Activated T-cell treated with anti-CD3 and anti-CD28 coated beads for 48 hours (primary cell): ENCODE data around the gene MYCN.
"Not testable (repeated sequence)": the region's sequence is repeated elsewhere in the genome, so short reads cannot be mapped to it uniquely, and the experiment has no call there.

Source experiments
- DNase-seq: peaks from one replicate; pipeline ENCODE4 v3.0.0-alpha.2; 2020; ENCODE audit warnings: low read depth

MYCN gene

DNA sequence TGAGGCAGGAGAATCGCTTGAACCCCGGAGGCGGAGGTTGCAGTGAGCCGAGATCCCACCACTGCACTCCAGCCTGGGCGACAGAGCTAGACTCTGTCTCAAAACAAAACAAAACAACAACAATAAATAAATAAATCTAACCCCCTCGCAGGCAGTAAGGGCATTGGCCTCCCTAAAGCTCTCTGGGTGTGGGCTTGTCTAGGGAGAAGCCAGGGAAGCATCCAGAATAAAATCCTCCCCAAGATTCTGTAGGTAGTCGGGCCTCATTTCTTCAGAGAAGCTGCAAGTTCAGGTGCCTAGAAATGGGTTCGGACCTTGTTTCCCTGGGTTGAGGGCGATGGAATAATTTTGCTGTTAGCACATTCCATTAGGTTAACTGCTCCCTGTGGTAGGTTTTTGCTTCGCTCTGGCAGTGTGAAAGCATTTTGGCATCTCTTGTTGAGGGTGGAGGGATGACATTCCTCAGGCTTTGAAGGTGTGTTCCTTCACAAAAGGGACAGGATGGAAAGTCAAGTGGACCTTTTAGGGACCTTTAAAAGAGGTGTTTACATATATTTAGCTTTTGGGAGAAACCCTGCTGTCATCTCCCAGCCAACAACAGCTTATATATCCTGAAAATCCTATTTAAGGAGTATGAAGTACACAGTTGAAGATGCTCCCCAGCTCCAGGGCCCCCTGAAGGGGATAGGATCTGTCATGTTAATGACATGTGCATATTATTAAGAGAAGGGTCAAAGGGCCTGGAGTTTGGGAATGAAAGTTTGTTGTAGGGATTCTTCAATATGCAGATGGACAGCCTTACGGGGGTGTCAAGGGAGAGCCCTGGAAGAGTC lies 17.7 kb downstream of the MYCN start:
- no peak for DNase-seq

DNA sequence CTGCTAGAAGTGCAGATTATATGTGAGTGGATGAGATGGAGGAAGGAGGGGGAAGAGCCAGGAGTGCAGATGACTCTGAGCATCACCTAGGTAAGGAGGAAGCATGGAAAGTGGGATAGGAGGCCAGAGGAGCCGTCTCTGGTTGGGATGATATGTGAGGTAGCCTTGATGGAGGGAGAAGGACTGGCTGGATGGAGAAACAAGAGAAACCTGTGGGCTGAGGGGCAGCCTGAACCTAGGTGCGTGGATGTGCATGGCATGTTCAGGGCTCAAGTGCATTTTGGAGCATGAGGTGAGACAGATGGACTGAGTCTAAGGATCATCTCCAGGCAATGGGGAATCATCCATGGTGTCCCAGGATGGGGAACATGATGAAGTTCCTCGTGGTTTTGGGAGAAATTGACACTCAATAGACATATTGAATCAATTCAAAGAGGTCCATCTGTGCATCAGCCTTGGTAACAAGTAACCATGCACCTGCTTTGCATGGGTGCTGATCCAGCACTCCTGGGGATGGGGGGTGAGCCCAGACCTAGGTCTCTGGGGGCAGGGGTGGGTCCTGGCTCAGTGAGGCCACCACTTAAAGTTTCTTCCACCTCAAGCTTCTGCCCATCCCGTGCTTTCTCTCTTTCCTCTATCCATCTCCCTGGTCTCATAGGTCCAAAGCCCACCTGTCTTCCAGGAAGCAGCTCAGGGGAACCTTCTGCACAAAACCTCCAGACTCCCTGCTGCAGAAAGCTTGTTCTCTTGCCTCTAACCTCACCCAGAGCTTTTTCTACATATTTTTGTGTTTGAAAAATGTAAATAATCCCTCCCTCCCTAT lies 19.2 kb downstream of the MYCN start:
- DNase-seq, result no peak

DNA sequence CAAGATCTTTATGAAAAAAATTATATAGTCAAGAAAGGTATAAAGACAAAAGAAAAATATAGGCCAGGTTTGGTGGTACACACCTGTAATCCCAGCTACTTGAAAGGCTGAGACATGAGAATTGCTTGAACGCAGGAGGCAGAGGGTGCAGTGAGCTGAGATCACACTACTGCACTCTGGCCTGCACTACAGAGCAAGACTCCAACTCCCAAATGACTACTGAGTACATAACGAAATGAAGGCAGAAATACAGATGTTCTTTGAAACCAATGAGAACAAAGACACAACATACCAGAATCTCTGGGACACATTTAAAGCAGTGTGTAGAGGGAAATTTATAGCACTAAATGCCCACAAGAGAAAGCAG lies 19.8 kb downstream of the MYCN start:
- DNase-seq, result not testable (repeated sequence)

DNA sequence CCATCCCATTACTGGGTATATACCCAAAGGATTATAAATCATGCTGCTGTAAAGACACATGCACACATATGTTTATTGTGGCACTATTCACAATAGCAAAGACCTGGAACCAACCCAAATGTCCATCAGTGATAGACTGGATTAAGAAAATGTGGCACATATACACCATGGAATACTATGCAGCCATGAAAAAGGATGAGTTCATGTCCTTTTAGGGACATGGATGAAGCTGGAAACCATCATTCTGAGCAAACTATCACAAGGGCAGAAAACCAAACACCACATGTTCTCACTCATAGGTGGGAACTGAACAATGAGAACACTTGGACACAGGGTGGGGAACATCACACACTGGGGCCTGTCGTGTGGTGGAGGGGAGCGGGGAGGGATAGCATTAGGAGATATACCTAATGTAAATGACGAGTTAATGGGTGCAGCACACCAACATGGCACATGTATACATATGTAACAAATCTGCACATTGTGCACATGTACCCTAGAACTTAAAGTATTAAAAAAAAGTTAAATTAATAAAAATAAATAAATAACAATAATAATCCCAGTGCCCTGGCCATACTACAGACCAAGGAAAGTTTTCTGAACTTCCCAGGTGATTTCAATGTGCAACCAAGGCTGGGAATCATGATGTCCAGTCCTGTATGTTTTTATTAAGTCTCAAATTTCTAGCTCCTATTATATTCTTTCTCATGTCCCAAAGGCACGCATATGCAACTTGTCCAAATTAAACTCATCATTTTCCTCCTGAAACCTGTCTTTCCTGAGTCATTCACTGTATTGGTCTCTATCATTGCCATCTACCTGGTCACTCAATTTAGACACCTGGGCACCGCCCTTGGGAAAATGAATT lies 23.0 kb downstream of the MYCN start:
- not testable (repeated sequence) for DNase-seq

DNA sequence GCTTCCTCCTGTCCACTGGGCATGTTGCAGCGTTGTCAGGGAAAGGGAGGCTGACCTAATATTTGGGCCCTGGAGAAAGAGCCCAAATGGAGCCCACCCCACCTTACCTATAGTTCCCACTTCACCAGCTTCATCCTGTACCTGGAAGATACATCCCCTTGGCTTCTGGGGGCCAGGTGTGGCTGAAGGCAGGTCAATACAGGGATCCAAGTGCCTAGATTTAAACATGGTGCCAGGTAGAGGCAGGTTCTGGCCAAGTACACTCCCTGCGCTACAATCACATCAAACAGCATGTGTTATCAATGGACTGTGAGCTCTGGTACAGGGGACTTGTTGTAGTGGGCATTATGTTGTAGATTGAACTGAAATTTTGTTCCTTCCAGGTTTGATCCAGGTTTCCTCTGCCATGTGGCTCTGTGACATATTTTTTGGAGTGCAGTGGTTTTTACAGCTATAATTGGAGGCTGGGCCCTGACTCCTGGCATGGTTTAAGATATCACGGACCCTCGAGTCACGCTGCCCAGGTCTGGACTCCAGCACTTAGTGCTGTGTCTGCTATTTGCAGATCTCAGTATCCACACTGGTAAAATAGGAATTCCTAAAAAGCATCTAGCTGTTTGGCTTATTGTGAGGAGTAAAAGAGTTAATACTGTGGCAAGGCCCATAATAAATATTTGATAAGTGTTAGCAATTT lies 23.8 kb downstream of the MYCN start:
- DNase-seq, result no peak

DNA sequence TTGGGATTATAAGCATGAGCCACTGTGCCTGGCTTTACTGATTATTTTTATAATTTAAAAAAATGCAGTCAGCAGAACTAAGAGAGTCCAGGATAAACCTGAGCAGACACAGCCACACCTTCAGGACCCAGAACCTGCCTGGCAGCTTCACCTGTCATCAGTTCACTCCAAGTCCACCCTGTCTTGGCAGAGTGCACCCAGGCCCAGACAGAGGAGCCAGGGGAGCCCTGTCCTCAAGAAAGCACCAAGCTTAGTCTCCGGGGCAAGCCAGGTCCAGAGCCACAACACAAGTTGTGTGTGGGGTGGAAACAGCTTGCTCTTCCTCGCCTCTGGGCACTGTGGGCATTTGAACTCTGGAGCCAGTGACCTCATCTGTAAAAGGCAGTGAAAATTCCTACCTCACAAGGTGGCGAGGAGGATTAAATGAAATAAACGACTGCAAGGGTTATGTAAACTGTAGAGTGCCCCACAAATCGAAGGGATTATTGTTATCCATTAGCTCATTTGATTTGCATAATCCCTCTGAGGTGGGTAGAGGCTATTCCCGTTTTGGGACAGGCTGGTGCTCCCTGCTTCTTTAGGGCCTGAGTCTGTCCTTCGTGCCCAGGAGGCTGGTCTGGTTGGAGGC lies 24.7 kb downstream of the MYCN start:
- DNase-seq, result no peak

DNA sequence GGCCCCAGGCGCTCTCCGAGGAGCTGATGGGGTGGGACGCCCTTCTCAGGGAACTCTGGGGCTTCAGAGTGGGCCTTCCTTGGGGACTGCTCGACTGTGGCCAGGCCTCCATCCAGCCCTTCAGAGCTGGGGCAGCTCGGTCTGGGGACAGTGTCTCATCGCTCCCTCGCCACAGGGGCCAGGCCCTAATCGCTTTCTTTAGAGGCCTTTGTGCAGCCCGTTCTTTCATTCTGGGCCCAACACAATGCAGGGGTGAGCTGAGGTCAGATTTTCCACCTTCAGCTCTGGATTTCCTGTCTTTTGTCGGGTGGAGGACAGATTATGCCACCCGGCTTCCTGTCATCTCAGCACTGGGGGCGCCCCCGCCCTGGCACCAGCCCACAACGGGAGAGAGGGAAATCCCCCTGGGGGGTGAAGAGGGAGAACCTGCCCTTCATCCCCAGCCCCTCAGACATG lies 25.2 kb downstream of the MYCN start:
- peak; percentile 48 for DNase-seq

DNA sequence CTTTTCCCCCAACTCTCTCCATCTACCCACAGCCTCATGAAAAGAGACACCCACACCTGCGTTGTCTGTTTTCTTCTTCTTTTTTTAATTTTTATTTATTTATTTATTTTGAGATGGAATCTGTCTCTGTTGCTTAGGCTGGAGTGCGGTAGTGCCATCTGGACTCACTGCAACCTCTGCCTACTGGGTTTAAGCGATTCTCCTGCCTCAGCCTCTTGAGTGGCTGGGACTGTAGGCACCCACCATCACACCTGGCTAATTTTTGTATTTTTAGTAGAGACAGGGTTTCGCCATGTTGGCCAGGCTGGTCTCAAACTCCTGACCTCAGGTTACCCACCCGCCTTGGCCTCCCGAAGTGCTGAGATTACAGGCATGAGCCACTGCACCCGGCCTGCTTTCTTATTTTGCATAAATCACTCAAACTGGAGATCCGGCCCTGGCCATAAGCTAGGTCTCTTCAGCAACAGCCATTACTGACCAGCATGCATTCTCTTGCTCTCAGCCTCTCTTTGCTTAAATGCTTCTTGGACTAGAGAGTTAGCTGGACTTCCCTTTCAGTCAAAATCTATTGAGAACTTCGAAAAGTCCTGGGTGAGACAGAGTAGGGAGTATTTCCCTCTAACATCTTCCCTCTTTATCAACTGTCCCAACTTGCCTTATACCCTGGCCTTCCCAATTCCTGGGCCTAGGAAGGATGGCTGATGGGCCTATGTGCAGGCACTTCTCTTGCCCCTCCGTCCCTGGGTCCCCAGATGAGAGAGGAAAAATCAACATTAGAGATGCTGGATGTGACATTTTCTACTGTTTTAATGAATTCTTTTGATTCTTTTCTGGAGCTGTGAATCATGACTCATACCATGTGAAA lies 27.3 kb downstream of the MYCN start:
- DNase-seq, result no peak

DNA sequence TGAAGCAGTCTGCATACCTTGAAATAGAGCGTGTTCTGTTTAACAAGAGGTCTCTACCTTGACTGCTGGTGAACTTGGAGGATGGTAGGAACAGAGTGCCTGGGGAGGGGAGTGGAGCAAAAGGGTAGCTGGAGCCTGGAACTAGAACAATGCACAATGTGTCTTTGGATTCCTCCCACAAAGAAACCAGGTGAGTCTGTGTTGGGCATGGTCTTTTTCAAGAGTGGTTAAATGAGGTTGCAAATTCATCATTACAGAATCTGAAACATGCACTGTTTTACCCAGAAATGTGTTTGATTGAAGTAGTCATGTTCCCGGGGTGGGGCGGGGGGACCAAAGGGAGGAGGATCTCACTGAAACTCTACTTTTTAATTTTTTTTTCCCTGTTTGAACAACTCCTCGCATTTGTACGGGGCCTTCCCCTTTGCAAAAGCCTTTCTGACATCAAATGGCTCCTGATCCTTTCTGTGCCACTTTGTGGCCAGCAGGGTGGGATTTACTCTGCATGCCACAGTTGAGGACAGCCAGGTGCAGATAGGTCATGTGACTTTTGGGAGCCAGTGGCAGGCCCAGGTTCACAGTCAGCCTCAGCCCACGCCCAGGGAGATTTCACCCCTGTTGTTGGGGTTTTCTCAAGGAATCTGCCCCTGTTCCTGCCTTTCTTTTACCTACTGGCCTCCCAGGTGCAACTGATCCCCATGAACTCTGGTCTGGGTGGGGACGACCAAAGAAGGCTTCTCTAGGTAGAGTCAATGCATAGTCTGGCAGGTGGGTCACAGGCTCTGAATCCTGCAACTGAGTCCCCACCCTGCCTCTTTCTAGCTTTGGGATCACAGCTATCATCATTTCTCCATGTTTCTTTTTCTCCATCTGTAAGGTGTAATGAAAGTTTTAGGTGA lies 28.2 kb downstream of the MYCN start:
- DNase-seq, result peak; percentile 60

DNA sequence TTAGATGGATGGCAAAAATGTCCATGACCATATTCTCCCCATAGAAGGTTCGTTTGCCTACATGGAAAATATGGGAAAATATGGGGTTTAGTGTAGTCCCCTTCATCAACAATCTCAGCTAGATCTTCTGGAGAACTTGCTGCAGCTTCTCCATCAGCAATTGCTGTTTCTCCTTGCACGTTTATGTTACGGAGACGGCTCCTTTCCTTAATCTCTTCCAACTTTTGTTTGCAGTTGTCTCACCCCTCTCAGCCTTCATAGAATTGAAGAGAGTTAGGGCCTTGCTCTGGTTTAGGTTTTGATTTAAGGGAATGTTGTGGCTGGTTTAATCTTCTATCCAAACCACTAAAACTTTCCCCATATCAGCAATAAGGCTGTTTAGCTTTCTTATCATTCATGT lies 28.9 kb downstream of the MYCN start:
- DNase-seq, result no peak

DNA sequence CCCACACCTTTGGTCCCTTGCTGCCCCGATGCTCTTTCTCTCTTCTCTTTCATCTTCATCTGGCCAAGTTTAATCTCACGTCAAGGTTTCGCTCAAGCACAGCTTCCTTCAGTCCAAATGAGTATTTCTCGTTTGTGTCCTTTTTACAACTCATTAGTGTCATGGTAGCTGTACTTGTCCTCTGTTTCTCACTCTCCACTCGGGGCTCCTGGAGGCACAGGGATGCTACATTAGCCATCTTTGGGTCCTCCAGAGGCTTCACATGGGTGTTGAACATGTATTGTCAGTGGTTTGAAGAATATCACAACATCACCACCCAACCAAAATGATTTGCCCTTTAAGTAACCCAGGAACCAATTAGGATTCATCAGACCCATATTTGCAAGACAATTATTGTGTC lies 30.4 kb downstream of the MYCN start:
- DNase-seq, result no peak

DNA sequence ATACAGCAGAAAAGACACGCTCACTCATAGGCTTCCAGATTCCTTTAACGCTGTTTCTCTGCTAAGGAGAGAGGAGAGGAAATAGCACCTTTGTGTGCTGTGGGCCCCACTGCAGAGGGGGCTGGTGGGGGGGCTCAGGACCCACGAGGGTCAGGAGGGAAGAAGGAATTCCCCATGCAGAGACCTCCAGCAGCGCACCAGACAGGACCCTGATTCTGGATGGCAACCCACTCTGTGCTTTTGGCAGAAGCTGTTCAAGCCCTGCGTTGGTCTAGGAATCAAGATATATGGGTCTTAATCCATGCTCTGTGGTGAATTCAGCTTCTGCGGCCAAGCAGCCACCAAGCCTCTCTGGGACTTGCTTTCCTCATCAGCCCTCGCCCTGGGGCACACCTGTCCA lies 31.0 kb downstream of the MYCN start:
- DNase-seq, result no peak

DNA sequence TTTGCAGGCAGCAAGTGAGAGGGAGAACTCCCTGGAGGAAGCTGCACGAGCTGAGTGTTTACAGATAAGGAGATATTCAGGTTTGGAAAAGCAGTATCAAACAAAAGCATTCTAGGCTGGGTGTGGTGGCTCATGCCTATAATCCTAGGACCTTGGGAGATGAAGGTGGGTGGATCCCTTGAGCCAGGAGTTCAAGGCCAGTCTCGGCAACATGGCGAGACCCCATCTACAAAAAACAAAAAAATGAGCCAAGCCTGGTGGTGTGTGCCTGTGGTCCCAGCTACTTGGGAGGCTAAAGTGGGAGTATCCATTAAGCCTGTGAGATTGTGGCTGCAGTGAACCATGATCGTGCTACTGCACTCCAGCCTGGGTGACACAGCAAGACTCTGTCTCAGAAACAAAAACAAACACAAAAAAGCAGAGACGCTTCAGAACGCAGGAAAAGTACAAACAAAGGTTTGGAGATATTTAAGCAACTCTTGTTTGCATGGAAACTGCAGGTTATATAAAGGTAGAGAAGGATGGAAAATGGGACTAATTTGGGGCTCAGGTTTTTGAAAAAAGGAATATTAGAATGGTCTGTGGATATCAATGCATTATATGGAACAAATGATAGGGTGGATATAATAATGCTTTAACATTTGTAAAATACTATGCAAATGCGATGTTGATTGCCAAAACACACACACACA lies 31.6 kb downstream of the MYCN start:
- DNase-seq, result no peak

DNA sequence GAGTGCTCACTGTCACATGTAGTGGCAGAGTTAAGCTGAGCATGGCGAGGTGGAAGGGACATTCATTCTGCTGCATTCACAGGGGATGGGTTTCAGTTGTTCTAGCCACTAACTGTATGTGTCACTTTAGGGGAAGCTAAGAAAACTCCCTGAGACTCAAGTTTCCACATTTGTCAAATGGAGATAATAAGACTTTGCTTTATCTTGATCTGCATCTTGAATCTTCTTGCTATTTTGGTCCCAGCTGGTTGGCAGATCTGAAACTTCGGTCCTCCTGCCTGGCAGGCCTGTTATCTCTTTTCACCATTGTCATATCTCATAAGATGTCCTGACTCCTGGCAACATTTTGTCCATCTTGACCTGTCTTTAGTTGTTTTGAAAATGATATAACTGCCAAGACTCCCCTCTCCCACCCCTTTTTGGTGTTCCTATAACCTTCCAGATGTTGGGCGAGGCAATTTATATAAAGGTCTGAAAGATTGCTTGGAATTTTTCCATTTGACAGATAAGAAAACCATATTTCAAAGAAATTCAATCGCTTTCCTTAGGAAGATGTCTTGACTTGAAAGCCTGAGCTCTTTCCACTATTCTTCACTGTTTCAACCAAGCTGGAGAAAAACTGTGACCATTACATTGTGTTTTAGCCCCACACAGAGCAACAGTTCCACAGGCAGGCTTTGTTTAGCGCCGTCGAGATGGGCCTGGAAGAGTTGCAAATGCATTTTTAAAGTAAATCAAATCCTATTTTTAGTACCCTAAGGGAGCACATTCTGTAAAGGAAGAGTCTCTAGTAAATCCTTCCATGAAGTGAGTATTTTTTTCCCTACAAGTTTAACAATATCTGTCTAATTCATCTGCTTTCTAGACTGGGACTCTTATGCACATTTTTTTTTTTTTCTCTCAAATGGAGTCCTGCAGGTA lies 33.4 kb downstream of the MYCN start:
- DNase-seq, result no peak

DNA sequence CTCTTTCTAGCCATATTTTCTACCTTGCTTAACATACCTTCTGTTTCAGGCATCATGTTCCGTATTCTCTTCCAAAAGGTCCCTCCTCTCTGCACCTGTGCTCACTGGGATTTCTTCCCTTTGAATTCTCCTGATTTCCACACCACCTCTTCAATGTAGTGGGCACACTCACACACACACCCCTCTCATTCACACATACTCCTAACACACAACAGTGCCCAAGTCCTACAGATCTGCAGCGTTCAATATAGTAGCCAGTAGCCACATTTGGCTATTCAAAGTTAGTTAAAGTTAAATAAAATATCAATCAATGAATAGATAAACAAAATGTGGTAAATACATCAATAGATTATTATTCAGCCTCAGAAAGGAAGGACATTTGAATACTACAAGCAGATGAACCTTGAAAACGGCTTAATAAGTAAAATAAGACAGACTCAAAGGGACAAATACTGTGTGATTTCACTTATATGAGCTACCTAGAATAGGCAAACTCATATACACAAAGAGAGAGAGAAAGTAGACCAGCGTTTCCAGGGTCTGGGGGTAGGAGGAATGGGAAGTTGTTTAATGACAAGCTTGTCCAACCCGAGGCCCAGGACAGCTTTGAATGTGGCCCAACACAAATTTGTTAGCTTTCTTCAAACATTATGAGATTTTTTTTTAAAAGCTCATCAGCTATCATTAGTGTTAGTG lies 34.4 kb downstream of the MYCN start:
- DNase-seq, result no peak

DNA sequence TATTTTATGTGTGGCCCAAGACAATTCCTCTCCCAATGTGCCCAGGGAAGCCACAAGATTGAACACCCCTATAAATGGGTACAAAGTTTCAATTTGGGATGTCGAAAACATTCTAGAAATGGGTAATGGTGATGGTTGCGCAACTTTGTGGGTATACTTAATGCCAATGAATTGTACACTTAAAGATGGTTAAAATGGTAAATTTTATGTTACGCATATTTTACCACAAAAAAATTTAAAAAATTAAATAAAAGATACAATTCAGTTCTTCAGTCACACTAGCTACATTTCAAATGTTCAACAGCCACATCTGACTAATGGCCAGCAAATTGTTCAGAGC lies 34.9 kb downstream of the MYCN start:
- DNase-seq, result no peak

DNA sequence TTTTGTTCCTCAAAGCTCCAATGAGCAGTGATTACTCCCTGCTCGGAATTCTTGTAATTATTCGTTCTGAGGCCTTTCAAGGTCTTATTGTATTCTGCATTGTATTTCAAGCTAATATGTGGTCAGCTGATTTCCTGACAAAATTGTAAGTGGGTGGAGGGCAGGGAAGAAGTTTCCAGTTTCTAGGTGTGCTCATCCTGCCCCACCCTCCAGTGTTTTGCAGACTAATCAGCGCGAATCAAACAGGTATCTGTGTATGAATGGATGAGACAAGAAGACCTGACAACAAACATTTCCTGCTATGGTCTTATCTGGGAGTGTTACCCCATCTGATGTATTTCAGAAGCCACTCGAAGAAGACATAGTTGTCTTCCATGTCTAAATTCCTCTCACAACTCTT lies 35.3 kb downstream of the MYCN start:
- no peak for DNase-seq
